ENCODE data around the gene KRT15. TPM values are rescaled to one million over a fixed set of nuclear protein-coding genes. Genes with fewer than 3 reads are reported as not detected.
"Not testable (repeated sequence)": the region's sequence is repeated elsewhere in the genome, so short reads cannot be mapped to it uniquely, and the experiment has no call there.

KRT15 gene
- total RNA-seq, 1 experiment from 2014 or later, result 0.59 TPM

DNA sequence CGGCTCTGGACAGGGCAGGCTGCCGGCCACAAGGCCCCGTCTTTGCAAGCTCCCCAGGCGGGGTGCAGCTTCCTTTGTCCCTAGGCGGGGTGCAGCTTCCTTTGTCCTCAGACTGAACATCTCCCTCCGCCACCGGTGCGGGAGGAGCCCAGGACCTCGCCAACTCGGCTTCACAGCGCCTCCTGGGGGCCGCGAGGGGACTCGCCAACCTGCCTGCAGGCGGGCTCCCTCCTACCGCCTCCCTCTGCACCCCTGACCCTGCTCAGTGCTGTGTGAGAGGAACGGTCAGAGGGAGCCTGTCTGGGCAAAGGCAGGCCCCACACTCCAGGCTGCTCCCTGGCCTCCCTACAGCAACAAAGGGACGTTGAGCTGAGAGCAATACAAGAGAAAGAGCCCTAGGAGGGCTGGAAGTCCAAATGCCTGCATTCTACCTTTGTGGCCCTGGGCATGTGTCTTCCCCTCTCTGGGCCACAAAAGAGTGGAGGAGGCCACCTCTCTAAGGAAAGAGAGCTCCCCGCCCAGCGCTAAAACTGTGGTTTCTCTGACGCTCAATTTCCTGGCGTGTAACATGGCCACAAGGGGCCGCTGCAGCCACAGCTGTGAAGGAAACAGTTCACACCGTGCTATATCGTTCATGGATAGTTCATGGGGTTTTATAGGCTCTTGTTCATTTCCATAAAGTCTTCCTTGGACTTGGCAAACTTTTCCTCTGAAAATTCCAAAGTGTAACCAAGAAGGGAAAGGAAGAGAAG lies 30.3 kb upstream of the KRT15 start:
- no peaks in the 10 kb centered on the region for H3K36me3 ChIP-seq (replicated peaks; ENCODE audit: control insufficient read depth, insufficient read depth, low read length)
- DNase-seq, result peak; percentile 96
- peaks cover 5% of the 10 kb centered on the region for H3K27me3 ChIP-seq (ENCODE audit: control insufficient read depth, insufficient read depth, low read length)
- H3K4me3 ChIP-seq (ENCODE audit: insufficient read depth, low read depth, low read length), result peak overlapping the region; percentile 7; the same call in 1 of the 2 replicates

DNA sequence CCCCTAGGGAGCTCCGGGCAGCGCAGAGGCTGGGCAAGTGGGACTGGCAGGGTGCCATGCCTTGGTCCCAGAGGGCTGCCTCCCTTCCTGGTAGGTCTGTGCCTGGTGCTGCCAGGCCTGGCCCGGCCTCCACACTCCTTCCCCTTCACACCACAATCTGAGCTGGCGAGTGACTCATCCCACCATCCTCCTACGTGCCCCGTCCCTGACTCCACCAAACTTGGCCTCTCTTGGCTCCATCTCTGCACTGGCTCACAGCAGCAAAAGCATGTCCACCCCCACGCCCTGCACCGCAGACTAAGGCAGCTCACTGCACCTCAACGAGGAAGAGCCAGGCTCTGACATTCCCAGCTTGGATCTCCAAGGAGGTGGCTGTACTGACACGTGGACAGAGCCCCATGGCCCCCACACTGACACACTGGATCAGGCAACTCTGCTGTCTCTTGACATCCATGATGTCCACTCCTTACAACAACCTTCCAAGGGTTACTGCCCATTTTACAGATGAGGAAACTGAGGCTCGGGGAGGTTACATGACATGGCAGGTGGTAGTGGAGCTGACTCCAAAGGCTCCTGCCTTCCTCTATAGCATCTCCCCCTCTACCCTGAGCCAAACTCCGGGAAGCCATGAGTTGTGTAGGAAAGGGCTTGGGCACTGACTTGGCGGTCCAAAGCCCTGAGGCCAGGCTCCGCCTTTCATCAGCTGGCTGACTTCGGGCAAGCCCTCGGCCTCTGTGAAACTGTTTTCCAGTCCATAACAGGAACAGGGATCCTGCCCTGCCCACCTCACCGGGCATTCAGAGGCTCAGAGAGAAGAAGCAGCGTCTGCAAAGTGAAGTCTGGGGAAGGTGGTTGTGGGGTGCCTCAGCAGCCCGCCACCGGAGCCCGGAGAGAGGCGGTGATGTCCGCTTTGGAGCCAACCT lies 29.5 kb upstream of the KRT15 start:
- H3K4me3 ChIP-seq (ENCODE audit: insufficient read depth, low read depth, low read length), result no peak overlapping the region; the same call in 1 of the 2 replicates
- H3K27me3 ChIP-seq (ENCODE audit: control insufficient read depth, insufficient read depth, low read length), result peaks cover 5% of the 10 kb centered on the region
- H3K36me3 ChIP-seq (replicated peaks; ENCODE audit: control insufficient read depth, insufficient read depth, low read length), result no peaks in the 10 kb centered on the region
- no peak for DNase-seq

GRCh38 chr17:41547378-41547841 lies 28.7 kb upstream of the KRT15 start:
- H3K36me3 ChIP-seq (replicated peaks; ENCODE audit: control insufficient read depth, insufficient read depth, low read length), result no peaks in the 10 kb centered on the region
- peak; percentile 66 for DNase-seq
- peaks cover 5% of the 10 kb centered on the region for H3K27me3 ChIP-seq (ENCODE audit: control insufficient read depth, insufficient read depth, low read length)
- H3K4me3 ChIP-seq (ENCODE audit: insufficient read depth, low read depth, low read length), result no peak overlapping the region

DNA sequence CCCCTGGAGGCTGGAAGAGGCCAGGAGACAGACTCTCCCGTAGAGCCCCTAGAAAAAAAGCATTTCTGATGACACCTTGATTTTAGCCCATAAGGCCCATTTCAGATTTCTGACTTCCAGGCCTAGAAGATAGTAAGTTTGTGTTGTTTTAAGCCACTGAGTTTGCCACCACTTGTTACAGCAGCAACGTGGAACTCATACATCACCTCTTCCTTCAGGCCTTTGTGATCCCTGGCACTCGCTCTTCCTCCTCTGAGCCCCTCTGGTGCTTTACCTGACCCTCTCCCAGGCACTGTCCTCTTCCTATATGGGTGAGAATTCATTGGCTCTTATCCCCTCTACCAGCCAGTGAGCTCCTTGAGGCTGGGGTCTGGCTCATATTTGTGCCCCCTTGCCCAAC lies 28.1 kb upstream of the KRT15 start:
- DNase-seq, result no peak
- H3K36me3 ChIP-seq (replicated peaks; ENCODE audit: control insufficient read depth, insufficient read depth, low read length), result no peaks in the 10 kb centered on the region

DNA sequence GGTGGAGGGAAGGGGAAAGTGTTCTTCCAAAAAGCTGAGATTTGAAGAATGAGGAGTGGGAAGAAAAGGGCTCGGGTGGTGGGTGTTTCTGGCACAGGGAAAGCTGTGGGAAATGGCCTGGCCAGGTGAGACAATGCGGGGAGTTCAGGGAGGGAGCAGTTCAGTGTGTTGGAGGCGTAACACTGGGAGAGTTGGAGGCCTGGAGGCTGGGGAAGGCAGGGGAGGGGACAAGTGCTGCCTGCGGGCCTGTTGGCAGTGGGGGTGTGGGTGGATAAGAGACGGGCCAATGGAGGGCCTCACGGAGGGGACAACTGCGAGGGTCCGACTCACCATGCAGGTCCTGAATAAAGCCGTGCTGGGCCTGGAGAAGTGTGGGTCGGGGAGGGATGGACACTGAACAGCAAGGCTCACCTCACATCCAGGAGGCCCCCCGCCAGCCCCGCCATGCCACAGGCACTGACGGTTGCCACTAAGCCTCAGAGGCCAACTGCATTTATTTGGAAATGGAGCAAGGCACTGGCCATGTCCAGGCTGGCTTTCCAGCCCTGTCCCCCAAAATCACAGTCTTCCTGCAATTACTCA lies 27.2 kb upstream of the KRT15 start:
- no peak for DNase-seq
- peaks cover 5% of the 10 kb centered on the region for H3K27me3 ChIP-seq (ENCODE audit: control insufficient read depth, insufficient read depth, low read length)
- H3K36me3 ChIP-seq (replicated peaks; ENCODE audit: control insufficient read depth, insufficient read depth, low read length), result no peaks in the 10 kb centered on the region
- H3K4me3 ChIP-seq (ENCODE audit: insufficient read depth, low read depth, low read length), result no peak overlapping the region

More for the DNA sequence above, 28.1 kb upstream of the KRT15 start:
- Histone ChIP-seq H3K4me3 (ENCODE audit: insufficient read depth, low read depth, low read length) (no peak overlapping the region), H3K27me3 (ENCODE audit: control insufficient read depth, insufficient read depth, low read length) (peaks cover 5% of the 10 kb centered on the region)

- H3K27me3 ChIP-seq (ENCODE audit: control insufficient read depth, insufficient read depth, low read length), result peaks cover 5% of the 10 kb centered on the region
- DNase-seq, result no peak
- no peaks in the 10 kb centered on the region for H3K36me3 ChIP-seq (replicated peaks; ENCODE audit: control insufficient read depth, insufficient read depth, low read length)
- no peak overlapping the region for H3K4me3 ChIP-seq (ENCODE audit: insufficient read depth, low read depth, low read length)
Measured at GRCh38 chr17:41544935-41545334, 26.2 kb upstream of the KRT15 start.

- Histone ChIP-seq H3K4me3 (ENCODE audit: insufficient read depth, low read depth, low read length) (no peak overlapping the region), H3K27me3 (ENCODE audit: control insufficient read depth, insufficient read depth, low read length) (peaks cover 5% of the 10 kb centered on the region), H3K36me3 (replicated peaks; ENCODE audit: control insufficient read depth, insufficient read depth, low read length) (no peaks in the 10 kb centered on the region)
- DNase-seq, result no peak
Measured at GRCh38 chr17:41544491-41544892, 25.8 kb upstream of the KRT15 start.

DNA sequence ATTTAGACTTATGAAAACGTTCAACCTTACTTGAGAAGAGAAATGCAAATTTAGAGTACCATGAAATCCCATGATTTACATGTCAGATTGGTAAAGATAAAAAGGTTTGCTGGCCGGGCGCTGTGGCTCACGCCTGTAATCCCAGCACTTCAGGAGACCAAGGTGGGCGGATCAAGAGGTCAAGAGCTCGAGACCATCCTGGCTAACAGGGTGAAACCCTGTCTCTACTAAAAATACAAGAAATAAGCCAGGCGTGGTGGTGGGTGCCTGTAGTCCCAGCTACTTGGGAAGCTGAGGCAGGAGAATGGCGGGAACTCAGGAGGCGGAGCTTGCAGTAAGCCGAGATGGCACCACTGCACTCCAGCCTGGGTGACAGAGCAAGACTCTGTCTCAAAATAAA lies 24.1 kb upstream of the KRT15 start:
- not testable (repeated sequence) for H3K36me3 ChIP-seq (replicated peaks; ENCODE audit: control insufficient read depth, insufficient read depth, low read length); H3K27me3 ChIP-seq (ENCODE audit: control insufficient read depth, insufficient read depth, low read length); DNase-seq; H3K4me3 ChIP-seq (ENCODE audit: insufficient read depth, low read depth, low read length)

- H3K36me3 ChIP-seq (replicated peaks; ENCODE audit: control insufficient read depth, insufficient read depth, low read length), result no peaks in the 10 kb centered on the region
- no peaks in the 10 kb centered on the region for H3K27me3 ChIP-seq (ENCODE audit: control insufficient read depth, insufficient read depth, low read length)
- H3K4me3 ChIP-seq (ENCODE audit: insufficient read depth, low read depth, low read length), result no peak overlapping the region
- DNase-seq, result no peak
Measured at GRCh38 chr17:41542357-41542756, 23.7 kb upstream of the KRT15 start.

DNA sequence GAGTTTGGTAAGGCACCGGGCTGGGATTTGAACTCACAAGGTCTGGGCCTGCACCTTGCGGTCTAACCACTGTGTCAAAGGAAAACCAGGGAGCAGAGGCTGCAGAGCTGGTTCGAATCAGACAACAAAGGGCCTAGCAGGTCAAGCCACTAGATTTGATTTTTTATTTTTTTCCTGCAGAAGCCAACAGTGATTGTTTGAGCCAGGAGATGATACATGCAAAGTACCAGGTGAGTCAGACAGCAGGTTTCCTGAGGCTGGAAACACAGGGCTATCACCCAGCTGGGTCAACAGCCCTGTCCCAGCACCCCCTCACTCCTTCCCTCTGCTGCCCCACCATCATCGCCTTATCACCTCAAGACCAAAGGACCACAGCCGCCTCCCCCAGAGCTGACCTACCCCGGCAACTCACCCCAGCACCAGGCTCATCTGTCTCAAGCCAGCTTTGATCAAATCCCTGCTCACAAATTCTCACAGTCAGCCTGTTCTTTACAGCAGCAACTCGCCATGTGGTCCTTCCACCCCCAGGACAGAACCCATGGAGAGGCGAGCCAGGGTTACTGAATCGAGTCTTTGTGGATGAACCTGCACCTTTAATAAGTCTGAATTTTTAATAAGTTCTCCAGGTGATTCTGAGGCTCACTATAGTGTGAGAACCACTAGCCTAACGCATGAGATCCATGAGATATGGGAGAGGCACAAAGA lies 22.4 kb upstream of the KRT15 start:
- no peak for DNase-seq
- no peak overlapping the region for H3K4me3 ChIP-seq (ENCODE audit: insufficient read depth, low read depth, low read length)
- H3K27me3 ChIP-seq (ENCODE audit: control insufficient read depth, insufficient read depth, low read length), result no peaks in the 10 kb centered on the region
- H3K36me3 ChIP-seq (replicated peaks; ENCODE audit: control insufficient read depth, insufficient read depth, low read length), result no peaks in the 10 kb centered on the region

GRCh38 chr17:41539979-41540701 lies 21.4 kb upstream of the KRT15 start:
- H3K27me3 ChIP-seq (ENCODE audit: control insufficient read depth, insufficient read depth, low read length), result no peaks in the 10 kb centered on the region
- peak; percentile 57 for DNase-seq
- no peaks in the 10 kb centered on the region for H3K36me3 ChIP-seq (replicated peaks; ENCODE audit: control insufficient read depth, insufficient read depth, low read length)
- no peak overlapping the region for H3K4me3 ChIP-seq (ENCODE audit: insufficient read depth, low read depth, low read length)

- DNase-seq, result peak; percentile 48
- H3K4me3 ChIP-seq (ENCODE audit: insufficient read depth, low read depth, low read length), result no peak overlapping the region
- H3K36me3 ChIP-seq (replicated peaks; ENCODE audit: control insufficient read depth, insufficient read depth, low read length), result no peaks in the 10 kb centered on the region
- no peaks in the 10 kb centered on the region for H3K27me3 ChIP-seq (ENCODE audit: control insufficient read depth, insufficient read depth, low read length)
Measured at GRCh38 chr17:41539071-41539492, 20.4 kb upstream of the KRT15 start.

GRCh38 chr17:41538565-41538991 lies 19.9 kb upstream of the KRT15 start:
- peak; percentile 57 for DNase-seq
- Histone ChIP-seq H3K27me3 (ENCODE audit: control insufficient read depth, insufficient read depth, low read length) (no peaks in the 10 kb centered on the region), H3K4me3 (ENCODE audit: insufficient read depth, low read depth, low read length) (no peak overlapping the region), H3K36me3 (replicated peaks; ENCODE audit: control insufficient read depth, insufficient read depth, low read length) (no peaks in the 10 kb centered on the region)

Data from H7 (cell line).